ENCODE measurements around the gene GJA3. TPM values are rescaled to one million over a fixed set of nuclear protein-coding genes. Genes with fewer than 3 reads are reported as not detected.

Gene GJA3
- total and polyA plus RNA-seq, 9 of the 15 experiments (the other 6 are each of a cell fraction or from before 2014, with no cell fraction given), result 0.03 to 0.13 (median 0.04) TPM; not detected in 4

GRCh38 chr13:20129076-20129475 is 31.8 kb downstream of the GJA3 start:
- ChIA-PET POLR2A (no interaction called here), CTCF (ENCODE audit: low intra/inter-chr PET ratio) (no interaction called here)
- TF ChIP-seq HDAC1 (IDR thresholded peaks at IDR 0.05) (no peak), FOXK1 (CRISPR knock-in tag; IDR thresholded peaks at IDR 0.05; ENCODE audit: borderline replicate concordance) (no peak), XRCC3 (IDR thresholded peaks at IDR 0.05) (no peak), MCM5 (IDR thresholded peaks at IDR 0.05; ENCODE audit: low read depth) (no peak), BCOR (IDR thresholded peaks at IDR 0.05) (no peak), CBX8 (IDR thresholded peaks at IDR 0.05; ENCODE audit: borderline replicate concordance, extremely low read depth, low read depth, low read length, poor library complexity, severe bottlenecking) (no peak), CTCF (IDR thresholded peaks at IDR 0.05 in 2 of 3, conservative IDR thresholded peaks at IDR 0.05 in 1 of 3; ENCODE audit: insufficient read depth in 2 of 3, low read depth in 1 of 3, low read length in 3 of 3) (no peak), CEBPB (tag; IDR thresholded peaks at IDR 0.05) (no peak), SNRNP70 (optimal IDR thresholded peaks at IDR 0.05; ENCODE audit: low read depth, low read length) (no peak), RBM39 (optimal IDR thresholded peaks at IDR 0.05; ENCODE audit: low read depth, low read length) (no peak), ZNF395 (CRISPR knock-in tag; IDR thresholded peaks at IDR 0.05) (no peak), BMI1 (IDR thresholded peaks at IDR 0.05; ENCODE audit: low read length) (no peak), POLR3G (IDR thresholded peaks at IDR 0.05; ENCODE audit: extremely low read depth, insufficient read length, insufficient replicate concordance) (no peak), RNF2 (IDR thresholded peaks at IDR 0.05) (no peak), NFIX (CRISPR knock-in tag; IDR thresholded peaks at IDR 0.05; ENCODE audit: low read depth) (no peak), HBP1 (CRISPR knock-in tag; IDR thresholded peaks at IDR 0.05) (no peak), SMAD3 (CRISPR knock-in tag; conservative IDR thresholded peaks at IDR 0.05) (no peak), ELF2 (CRISPR knock-in tag; IDR thresholded peaks at IDR 0.05) (no peak), NCOA1 (IDR thresholded peaks at IDR 0.05; ENCODE audit: low read depth) (no peak), BCL6 (CRISPR knock-in tag; IDR thresholded peaks at IDR 0.05) (no peak)
- in situ Hi-C loops (cut with MboI) (no loop called here), intact Hi-C loops (cut with micrococcal nuclease) (no loop called here)
- Histone ChIP-seq H3K4me3 (no peak overlapping the region), H2AFZ (ENCODE audit: low read depth, low read length) (no peak overlapping the region), H3K9ac (ENCODE audit: insufficient read depth in 1 of 2, low read depth in 2 of 2, low read length in 2 of 2) (no peak overlapping the region), H3K4me2 (ENCODE audit: insufficient read depth, low read length) (no peak overlapping the region), H3K9me1 (ENCODE audit: control insufficient read depth, insufficient read depth, low read length) (no peaks in the 10 kb centered on the region), H3K79me2 (ENCODE audit: control insufficient read depth, insufficient read depth, low read length) (no peaks in the 10 kb centered on the region), H3K27me3 (ENCODE audit: control insufficient read depth in 2 of 2, insufficient read depth in 2 of 2, low read length in 2 of 2) (peaks cover 0 to 6% of the 10 kb centered on the region in 2 experiments; a peak in 1 of 5 replicates), H3K27ac (ENCODE audit: extremely low read depth, low read depth, low read length) (no peak overlapping the region), H3K9me3 (replicated peaks; ENCODE audit: control insufficient read depth, insufficient read depth, low read depth, low read length) (no peaks in the 10 kb centered on the region), H3K36me3 (ENCODE audit: control insufficient read depth, insufficient read depth, low read length) (no peaks in the 10 kb centered on the region), H3K4me1 (replicated peaks in 1 of 2; ENCODE audit: control insufficient read depth in 2 of 2, insufficient read depth in 2 of 2, low read length in 2 of 2) (peaks cover 0 to 4% of the 10 kb centered on the region in 2 experiments; a peak in 1 of 5 replicates), H4K20me1 (replicated peaks; ENCODE audit: control insufficient read depth, insufficient read depth, low read length) (no peaks in the 10 kb centered on the region)
- no TSS peak for BruUV-seq (replicated peaks)
- ATAC-seq (no peak), FAIRE-seq (no peak), DNase-seq (ENCODE audit: extremely low read depth in 1 of 4, low spot score in 3 of 4) (no peak)
- WGBS (ENCODE audit: insufficient coverage, low coverage, missing lambda C conversion rate), result 43% methylated on average over 6 of the region's 18 CpGs
